HCT116 (cell line): ENCODE data around the gene INKA2. TPM values are rescaled to one million over a fixed set of nuclear protein-coding genes. Genes with fewer than 3 reads are reported as not detected.

Experiments used
- ATAC-seq: fragments of 200-7000 bp; cut with Tn5 transposase; 2 replicates; pipeline ENCODE4 v1.9.1; 2020; ENCODE audit warnings: mild to moderate bottlenecking, moderate library complexity
- BruUV-seq: library from RNA; stranded (reverse); fragments of 400-500 nt; replicated peaks from 2 replicates; lab custom pipeline; 2021; lab: Mats Ljungman, UMichigan
- CTCF ChIA-PET: fragments of 300-600 bp; sonication (Branson Sonifier 250); formaldehyde crosslinking; loops from one replicate; lab custom pipeline; 2021; ENCODE audit warnings: antibody characterized with exemption; lab: Charles Lee
- POLR2A ChIA-PET: fragments of 300-600, 350-600 bp; sonication (Branson Sonifier 250); formaldehyde crosslinking; loops from one replicate; lab custom pipeline; 2021; ENCODE audit warnings: antibody characterized with exemption; lab: Charles Lee
- RAD21 ChIA-PET, 2 experiments: fragments of 300-600 bp; sonication (Branson Sonifier 250); formaldehyde crosslinking; loops; one replicate each; lab custom pipeline; 2023; ENCODE audit warnings: low total read pairs in 2 of 2; ENCODE audit not compliant: uncharacterized antibody in 2 of 2, unreplicated experiment in 2 of 2, low non-redundant PET in 1 of 2; lab: Charles Lee
- DNase-seq: peaks from one replicate; pipeline ENCODE4 v3.0.0-alpha.2; 2010; ENCODE audit warnings: low read depth, low spot score
- H2AFZ ChIP-seq: fragments of 200-600 bp; shearing (Covaris generic), sonication (generic); 2 replicates; pipeline ENCODE4 v1.6.1; 2017; ENCODE audit warnings: low read depth, mixed run types, mixed read lengths, antibody characterized with exemption, low read length; ENCODE audit not compliant: poor library complexity, severe bottlenecking
- H3K27ac ChIP-seq: 2 replicates; pipeline ENCODE4 v1.5.1; 2012; ENCODE audit warnings: low read depth, low read length
- H3K27me3 ChIP-seq: fragments of 200-600 bp; sonication (generic); 2 replicates; pipeline ENCODE4 v1.6.1; 2016; ENCODE audit warnings: mixed run types, low read length, mixed read lengths; ENCODE audit not compliant: insufficient read depth
- H3K36me3 ChIP-seq, 2 experiments: fragments of 200-500 bp in 1 of 2; fragments of 200-600 bp in 1 of 2; sonication (Bioruptor generic) in 1 of 2; sonication (generic) in 1 of 2; 2 replicates each; pipeline versions ENCODE4 v1.5.1 to v1.6.1; 2014 to 2016; ENCODE audit warnings: low read length in 2 of 2, inconsistent platforms in 1 of 2, mixed read lengths in 1 of 2, mixed run types in 1 of 2; ENCODE audit not compliant: insufficient read depth in 2 of 2, control insufficient read depth in 1 of 2
- H3K4me1 ChIP-seq, 2 experiments: fragments of 200-600 bp in 1 of 2; sonication (generic) in 1 of 2; 2 replicates each; pipeline versions ENCODE4 v1.5.1 to v1.6.1; 2012 to 2017; ENCODE audit warnings: low read length in 2 of 2, inconsistent platforms in 1 of 2, mild to moderate bottlenecking in 1 of 2, mixed read lengths in 1 of 2, mixed run types in 1 of 2, moderate library complexity in 1 of 2; ENCODE audit not compliant: insufficient read depth in 2 of 2, control insufficient read depth in 1 of 2
- H3K4me2 ChIP-seq: fragments of 200-600 bp; sonication (generic); 2 replicates; pipeline ENCODE4 v1.6.1; 2017; ENCODE audit warnings: mixed run types, low read length, mixed read lengths
- H3K4me3 ChIP-seq, 2 experiments: fragments of 200-600 bp in 1 of 2; sonication (generic) in 1 of 2; replicated peaks in 1 of 2; 2 replicates each; pipeline ENCODE4 v1.5.1; 2011 to 2016; ENCODE audit warnings: low read length in 2 of 2, control low read depth in 1 of 2, low read depth in 1 of 2, mild to moderate bottlenecking in 1 of 2, mixed read lengths in 1 of 2, mixed run types in 1 of 2
- H3K79me2 ChIP-seq: fragments of 200-600 bp; sonication (generic); 2 replicates; pipeline ENCODE4 v1.6.1; 2017; ENCODE audit warnings: mild to moderate bottlenecking, mixed run types, low read length, moderate library complexity, mixed read lengths; ENCODE audit not compliant: insufficient read depth
- H3K9ac ChIP-seq: fragments of 200-600 bp; sonication (generic); 2 replicates; pipeline ENCODE4 v1.6.1; 2016; ENCODE audit warnings: low read length, mixed read lengths
- H3K9me2 ChIP-seq: fragments of 200-600 bp; sonication (generic), shearing (Covaris generic); 2 replicates; pipeline ENCODE4 v1.6.1; 2017; ENCODE audit warnings: mixed run types, mild to moderate bottlenecking, moderate library complexity; ENCODE audit not compliant: insufficient read depth
- H3K9me3 ChIP-seq, 2 experiments: fragments of 200-500 bp in 1 of 2; fragments of 200-600 bp in 1 of 2; sonication (Bioruptor generic) in 1 of 2; sonication (generic) in 1 of 2; 2 replicates each; pipeline ENCODE4 v1.6.1; 2014 to 2017; ENCODE audit warnings: low read length in 2 of 2, mixed read lengths in 2 of 2, inconsistent platforms in 1 of 2, low read depth in 1 of 2, mild to moderate bottlenecking in 1 of 2, mixed run types in 1 of 2, moderate library complexity in 1 of 2; ENCODE audit not compliant: control insufficient read depth in 1 of 2, insufficient read depth in 1 of 2
- H4K20me1 ChIP-seq: fragments of 200-600 bp; sonication (generic), shearing (Covaris generic); 2 replicates; pipeline ENCODE4 v1.6.1; 2017; ENCODE audit warnings: mixed run types, mild to moderate bottlenecking, moderate library complexity; ENCODE audit not compliant: insufficient read depth
- CBX3 ChIP-seq: IDR thresholded peaks from 2 replicates; pipeline ENCODE4 v1.6.1; 2012; ENCODE audit warnings: low read depth
- CEBPB ChIP-seq: IDR thresholded peaks from 2 replicates; pipeline ENCODE4 v1.6.1; 2012; ENCODE audit warnings: low read depth
- ELF1 ChIP-seq: IDR thresholded peaks from 2 replicates; pipeline ENCODE4 v1.6.1; 2012; ENCODE audit warnings: low read depth, borderline replicate concordance
- EZH2 ChIP-seq: fragments of 200-600 bp; sonication (generic); IDR thresholded peaks from 2 replicates; pipeline ENCODE4 v1.6.1; 2017; ENCODE audit warnings: antibody characterized with exemption, mixed run types
- EZH2phosphoT487 ChIP-seq: fragments of 200-600 bp; IDR thresholded peaks from 2 replicates; pipeline ENCODE4 v1.6.1; 2018; ENCODE audit warnings: antibody characterized with exemption, borderline replicate concordance
- FOSL1 ChIP-seq: IDR thresholded peaks from 2 replicates; pipeline ENCODE4 v1.6.1; 2012; ENCODE audit warnings: low read depth
- JUND ChIP-seq: IDR thresholded peaks from 2 replicates; pipeline ENCODE4 v1.6.1; 2012
- RAD21 ChIP-seq: IDR thresholded peaks from 2 replicates; pipeline ENCODE4 v1.6.1; 2012; ENCODE audit warnings: low read depth, mild to moderate bottlenecking
- SIN3A ChIP-seq: IDR thresholded peaks from 2 replicates; pipeline ENCODE4 v1.6.1; 2012; ENCODE audit warnings: low read depth
- SRF ChIP-seq: IDR thresholded peaks from 2 replicates; pipeline ENCODE4 v1.6.1; 2012; ENCODE audit warnings: low read depth
- YY1 ChIP-seq: IDR thresholded peaks from 2 replicates; pipeline ENCODE4 v1.6.1; 2011; ENCODE audit warnings: low read length, low read depth, moderate library complexity, mild to moderate bottlenecking; ENCODE audit not compliant: insufficient replicate concordance; ENCODE audit errors: extremely low read depth
- ZFX ChIP-seq: fragments of 450-650 bp; IDR thresholded peaks from 2 replicates; pipeline ENCODE4 v1.6.1; 2017
- ZNF274 ChIP-seq: fragments of 200-500 bp; sonication (Bioruptor generic); IDR thresholded peaks from 2 replicates; pipeline ENCODE4 v1.6.1; 2014; ENCODE audit warnings: mild to moderate bottlenecking, low read depth, low read length, inconsistent platforms
- intact Hi-C: fragments of 100-400 bp; cut with micrococcal nuclease; formaldehyde crosslinking; loops from 2 replicates; pipeline ENCODE4 v1.10.0; 2022
- total RNA-seq: library from RNA; stranded (reverse); gene quantifications from one replicate; pipeline ENCODE4 v1.2.1, GENCODE V29; 2021; ENCODE audit not compliant: unreplicated experiment
- TF ChIP-seq, protein P1 (sequence below): IDR thresholded peaks from 2 replicates; pipeline ENCODE4 v1.6.1; 2012
- TF ChIP-seq, protein P2 (sequence below): IDR thresholded peaks from 2 replicates; pipeline ENCODE4 v1.6.1; 2011; ENCODE audit warnings: mild to moderate bottlenecking, low read length, moderate library complexity; ENCODE audit not compliant: insufficient replicate concordance; ENCODE audit errors: extremely low read depth

The INKA2 gene
- total RNA-seq, 1 experiment from 2014 or later: 4.0 TPM

DNA sequence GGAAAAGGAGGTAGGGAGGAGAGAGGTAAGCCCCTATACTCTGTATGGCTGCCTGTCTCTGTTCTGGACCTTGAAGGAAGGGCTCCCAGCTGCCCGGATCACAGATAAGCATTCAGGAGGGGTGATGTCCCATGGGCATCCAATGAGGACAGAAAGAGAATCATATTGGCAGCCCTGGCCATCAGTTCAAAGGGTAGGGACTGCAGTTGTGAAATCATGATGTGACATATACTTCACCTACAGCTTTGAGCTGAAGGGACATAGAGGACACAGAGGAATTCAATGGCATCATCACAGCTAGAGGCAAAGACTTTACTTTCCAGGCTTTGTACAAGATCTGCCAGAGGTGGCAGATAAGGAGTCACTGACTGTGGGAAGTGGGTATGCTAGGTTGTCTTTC lies 38.1 kb upstream of the INKA2 start:
- TF ChIP-seq JUND: no peak
- TF ChIP-seq EZH2phosphoT487: no peak
- no peak for TF ChIP-seq FOSL1
- no peak for TF ChIP-seq CEBPB
- no peak for TF ChIP-seq CBX3
- TF ChIP-seq EZH2: no peak
- TF ChIP-seq ELF1: no peak
- TF ChIP-seq, protein P1, sequence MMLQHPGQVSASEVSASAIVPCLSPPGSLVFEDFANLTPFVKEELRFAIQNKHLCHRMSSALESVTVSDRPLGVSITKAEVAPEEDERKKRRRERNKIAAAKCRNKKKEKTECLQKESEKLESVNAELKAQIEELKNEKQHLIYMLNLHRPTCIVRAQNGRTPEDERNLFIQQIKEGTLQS: no peak
- TF ChIP-seq RAD21: no peak
- no peak for TF ChIP-seq ZFX
- no peak for TF ChIP-seq ZNF274
- TF ChIP-seq YY1: no peak
- TF ChIP-seq SRF: no peak
- TF ChIP-seq SIN3A: no peak
- TF ChIP-seq, protein P2, sequence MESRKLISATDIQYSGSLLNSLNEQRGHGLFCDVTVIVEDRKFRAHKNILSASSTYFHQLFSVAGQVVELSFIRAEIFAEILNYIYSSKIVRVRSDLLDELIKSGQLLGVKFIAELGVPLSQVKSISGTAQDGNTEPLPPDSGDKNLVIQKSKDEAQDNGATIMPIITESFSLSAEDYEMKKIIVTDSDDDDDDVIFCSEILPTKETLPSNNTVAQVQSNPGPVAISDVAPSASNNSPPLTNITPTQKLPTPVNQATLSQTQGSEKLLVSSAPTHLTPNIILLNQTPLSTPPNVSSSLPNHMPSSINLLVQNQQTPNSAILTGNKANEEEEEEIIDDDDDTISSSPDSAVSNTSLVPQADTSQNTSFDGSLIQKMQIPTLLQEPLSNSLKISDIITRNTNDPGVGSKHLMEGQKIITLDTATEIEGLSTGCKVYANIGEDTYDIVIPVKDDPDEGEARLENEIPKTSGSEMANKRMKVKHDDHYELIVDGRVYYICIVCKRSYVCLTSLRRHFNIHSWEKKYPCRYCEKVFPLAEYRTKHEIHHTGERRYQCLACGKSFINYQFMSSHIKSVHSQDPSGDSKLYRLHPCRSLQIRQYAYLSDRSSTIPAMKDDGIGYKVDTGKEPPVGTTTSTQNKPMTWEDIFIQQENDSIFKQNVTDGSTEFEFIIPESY: no peak
- H2AFZ ChIP-seq: no peak overlapping the region
- ATAC-seq (no peak), DNase-seq (no peak)
- BruUV-seq: no TSS peak
- no peaks in the 10 kb centered on the region for H3K9me3 ChIP-seq
- ChIA-PET CTCF (no interaction called here), RAD21 (no interaction called here), POLR2A (no interaction called here)
- H3K27me3 ChIP-seq: no peaks in the 10 kb centered on the region
- intact Hi-C loops: no loop called here
- H3K27ac ChIP-seq: no peak overlapping the region
- no peaks in the 10 kb centered on the region for H3K36me3 ChIP-seq
- no peak overlapping the region for H3K4me3 ChIP-seq
- H3K4me2 ChIP-seq: no peak overlapping the region
- H3K79me2 ChIP-seq: no peaks in the 10 kb centered on the region
- no peaks in the 10 kb centered on the region for H3K9me2 ChIP-seq
- H4K20me1 ChIP-seq: no peaks in the 10 kb centered on the region
- H3K4me1 ChIP-seq: no peaks in the 10 kb centered on the region
- no peak overlapping the region for H3K9ac ChIP-seq
